Measurements from ENCODE around the gene CDC34.

Gene CDC34

GRCh38 chr19:497869-498510 is 33.6 kb upstream of the CDC34 start:
- DNase-seq (ENCODE audit: low read depth in 2 of 2), result no peak

DNA sequence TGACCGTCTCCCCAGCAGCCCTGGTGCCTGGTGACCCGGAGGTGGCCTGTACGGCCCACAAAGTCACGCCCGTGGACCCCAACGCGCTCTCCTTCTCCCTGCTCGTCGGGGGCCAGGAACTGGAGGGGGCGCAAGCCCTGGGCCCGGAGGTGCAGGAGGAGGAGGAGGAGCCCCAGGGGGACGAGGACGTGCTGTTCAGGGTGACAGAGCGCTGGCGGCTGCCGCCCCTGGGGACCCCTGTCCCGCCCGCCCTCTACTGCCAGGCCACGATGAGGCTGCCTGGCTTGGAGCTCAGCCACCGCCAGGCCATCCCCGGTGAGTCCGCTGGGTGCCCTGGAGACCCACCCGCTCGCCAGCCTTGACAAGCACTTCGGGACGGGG is 33.1 kb upstream of the CDC34 start:
- DNase-seq (ENCODE audit: low read depth in 2 of 2), result no peak

DNA sequence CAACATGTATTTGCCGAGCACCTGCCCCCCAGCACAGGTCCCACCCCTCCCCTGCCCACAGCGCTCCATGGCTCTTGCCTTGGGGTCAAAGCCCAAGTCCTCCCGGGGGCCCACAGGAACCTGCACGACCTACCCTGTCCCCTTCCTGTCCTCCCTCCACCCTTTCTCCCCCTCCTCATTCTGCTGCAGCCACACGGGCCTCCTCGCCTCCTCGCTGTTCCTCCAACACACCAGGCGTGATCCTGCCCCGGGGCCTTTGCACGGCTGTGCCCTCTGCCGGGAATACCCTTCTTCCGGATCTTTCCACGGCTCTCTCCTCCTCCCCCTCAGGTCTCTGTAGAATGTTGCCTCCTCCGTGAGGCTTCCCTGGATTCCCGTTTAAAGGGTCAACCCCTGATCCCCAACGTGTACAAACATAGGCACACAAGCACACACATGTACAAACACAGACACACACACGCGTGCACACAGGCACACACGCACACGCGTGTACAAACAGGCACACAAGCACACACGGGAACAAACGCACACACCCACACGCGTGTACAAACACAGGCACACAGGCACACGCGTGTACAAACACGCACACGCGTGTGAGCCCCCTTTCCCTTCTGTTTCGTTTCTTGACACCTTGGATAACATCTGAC is 32.5 kb upstream of the CDC34 start:
- DNase-seq (ENCODE audit: low read depth in 2 of 2), result no peak

DNA sequence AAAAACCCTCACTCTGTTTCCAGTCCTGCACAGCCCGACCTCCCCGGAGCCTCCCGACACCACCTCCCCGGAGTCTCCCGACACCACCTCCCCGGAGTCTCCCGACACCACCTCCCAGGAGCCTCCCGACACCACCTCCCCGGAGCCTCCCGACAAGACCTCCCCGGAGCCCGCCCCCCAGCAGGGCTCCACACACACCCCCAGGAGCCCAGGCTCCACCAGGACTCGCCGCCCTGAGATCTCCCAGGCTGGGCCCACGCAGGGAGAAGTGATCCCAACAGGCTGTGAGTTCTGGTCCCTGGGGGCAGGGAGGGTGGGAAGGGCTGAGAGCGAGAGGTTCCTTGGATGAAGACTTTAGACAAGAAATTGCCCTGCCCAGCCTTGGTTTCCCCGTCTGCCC is 29.9 kb upstream of the CDC34 start:
- DNase-seq (ENCODE audit: low read depth in 2 of 2), result no peak

- no peak for DNase-seq (ENCODE audit: low read depth in 2 of 2)
These were observed 26.9 kb upstream of the CDC34 start for GRCh38 chr19:504616-505015.

DNA sequence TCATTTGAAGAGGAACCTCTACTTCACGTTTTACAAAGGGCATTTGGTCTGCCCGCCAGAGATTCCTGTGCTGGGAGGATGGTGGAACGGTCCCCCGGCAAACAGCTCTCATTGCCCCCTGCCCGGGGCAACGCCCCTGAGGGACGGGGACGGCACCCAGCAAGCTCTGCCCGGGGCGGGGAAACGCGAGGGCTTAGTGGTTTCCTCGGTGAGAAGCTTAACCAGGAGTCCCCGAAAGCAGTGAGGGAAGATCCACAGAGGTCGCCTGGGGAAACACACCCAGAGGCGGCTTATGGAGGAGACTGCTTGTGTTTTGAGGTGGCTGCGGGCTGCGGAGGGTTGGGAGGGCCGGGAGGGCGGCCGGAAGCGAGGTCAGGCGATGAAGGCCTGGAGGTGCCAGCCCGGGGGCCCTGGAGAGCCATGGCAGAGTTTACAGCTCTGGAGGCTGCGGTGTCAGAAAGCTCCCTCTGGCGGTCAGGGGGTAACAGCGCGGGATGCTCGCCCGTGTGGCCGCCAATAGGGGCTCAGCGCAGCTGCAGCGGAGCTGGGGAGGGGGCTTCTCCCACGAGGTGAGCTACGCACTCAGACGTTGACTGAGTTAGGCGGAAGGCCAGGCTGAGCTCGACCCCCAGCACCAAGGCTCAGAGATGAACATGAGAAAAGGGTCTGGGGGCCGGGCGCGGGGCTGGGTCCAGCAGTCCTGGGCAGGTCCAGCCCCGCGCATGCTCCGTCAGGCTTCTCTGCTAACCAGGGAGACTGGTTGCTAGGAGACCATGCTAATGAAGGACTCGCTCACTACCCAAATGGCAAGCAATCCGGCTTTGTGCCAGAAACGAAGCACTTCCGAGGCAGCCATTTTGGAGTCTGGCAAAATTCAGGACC is 24.9 kb upstream of the CDC34 start:
- DNase-seq (ENCODE audit: low read depth in 2 of 2), result peak; percentile 89 to 90

GRCh38 chr19:507286-508203 is 24.0 kb upstream of the CDC34 start, which contains the start of gene TPGS1:
Gene TPGS1 (plus strand): TSS chr19:507497. CDS start chr19:507507, 10 bp downstream.
- peak; percentile 42 to 84 for DNase-seq (ENCODE audit: low read depth in 2 of 2)

- no peak for DNase-seq (ENCODE audit: low read depth in 2 of 2)
These were observed 23.1 kb upstream of the CDC34 start for GRCh38 chr19:508204-509150.

DNA sequence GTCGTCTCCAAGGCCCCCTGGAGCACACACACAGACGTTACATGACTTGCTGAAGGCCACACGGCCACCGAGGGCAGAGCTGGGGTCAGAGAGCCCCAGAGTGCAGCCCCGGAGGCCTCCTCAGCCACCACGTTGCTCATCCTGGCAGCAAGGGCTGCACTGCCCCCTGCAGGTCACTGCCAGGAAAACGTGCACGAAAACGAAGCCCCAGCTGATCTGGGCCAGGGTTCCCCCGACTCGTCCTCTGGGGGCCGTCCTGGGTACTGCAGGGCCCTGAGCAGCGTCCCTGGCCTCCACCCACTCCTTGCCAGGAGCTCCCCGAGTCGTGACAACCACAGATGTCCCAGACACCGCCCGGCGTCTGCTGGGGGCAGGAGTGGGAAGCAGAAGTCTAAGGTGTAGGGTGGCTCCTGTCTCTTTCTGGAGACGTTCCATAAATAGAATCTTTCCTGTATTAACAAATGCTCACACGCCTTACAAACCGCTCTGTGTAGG is 20.9 kb upstream of the CDC34 start:
- DNase-seq (ENCODE audit: low read depth in 2 of 2), result peak; percentile 84 to 85

- DNase-seq (ENCODE audit: low read depth in 2 of 2), result peak; percentile 74 to 80
These were observed 20.3 kb upstream of the CDC34 start for GRCh38 chr19:511101-511851.

DNA sequence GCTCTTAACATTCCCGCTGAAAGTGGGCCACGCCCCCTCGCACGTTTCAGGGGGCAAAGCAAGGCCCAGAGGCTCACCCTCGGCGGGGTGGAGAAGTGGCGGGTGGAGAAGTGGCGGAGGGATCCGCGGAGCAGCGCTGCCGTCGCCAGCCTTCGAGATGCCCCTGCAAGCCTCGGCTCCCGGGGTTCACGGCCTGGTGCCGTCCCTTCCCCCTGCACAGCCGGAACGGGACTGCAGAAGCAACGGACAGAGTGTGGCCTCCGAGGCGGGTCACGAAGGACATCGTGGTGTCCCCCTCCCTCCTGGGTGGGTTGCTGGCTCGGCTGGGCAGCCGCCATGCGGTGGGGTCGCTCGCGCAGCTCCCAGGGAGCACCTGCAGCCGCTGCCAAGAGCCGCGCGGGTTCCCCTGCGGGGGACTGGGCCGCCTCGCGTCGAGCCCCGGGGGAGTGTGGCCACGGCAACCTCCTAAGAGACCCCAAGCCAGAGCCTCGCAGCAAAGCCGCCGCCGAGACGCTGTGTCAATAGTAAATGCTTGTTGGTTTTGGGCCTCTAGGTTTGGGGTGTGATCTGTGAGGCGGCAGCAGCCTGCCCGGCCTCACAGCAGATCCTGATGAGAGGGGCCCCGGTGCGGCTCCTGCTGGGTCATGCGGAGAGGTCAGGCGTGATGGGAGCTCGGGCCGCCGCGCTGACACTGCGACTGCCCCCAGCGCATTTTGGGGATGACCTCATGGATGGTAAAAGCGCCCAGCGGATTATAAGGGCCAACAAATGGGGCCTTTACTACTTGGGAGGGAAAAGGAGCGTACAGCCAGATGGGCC is 18.8 kb upstream of the CDC34 start:
- DNase-seq (ENCODE audit: low read depth in 2 of 2), result no peak

DNA sequence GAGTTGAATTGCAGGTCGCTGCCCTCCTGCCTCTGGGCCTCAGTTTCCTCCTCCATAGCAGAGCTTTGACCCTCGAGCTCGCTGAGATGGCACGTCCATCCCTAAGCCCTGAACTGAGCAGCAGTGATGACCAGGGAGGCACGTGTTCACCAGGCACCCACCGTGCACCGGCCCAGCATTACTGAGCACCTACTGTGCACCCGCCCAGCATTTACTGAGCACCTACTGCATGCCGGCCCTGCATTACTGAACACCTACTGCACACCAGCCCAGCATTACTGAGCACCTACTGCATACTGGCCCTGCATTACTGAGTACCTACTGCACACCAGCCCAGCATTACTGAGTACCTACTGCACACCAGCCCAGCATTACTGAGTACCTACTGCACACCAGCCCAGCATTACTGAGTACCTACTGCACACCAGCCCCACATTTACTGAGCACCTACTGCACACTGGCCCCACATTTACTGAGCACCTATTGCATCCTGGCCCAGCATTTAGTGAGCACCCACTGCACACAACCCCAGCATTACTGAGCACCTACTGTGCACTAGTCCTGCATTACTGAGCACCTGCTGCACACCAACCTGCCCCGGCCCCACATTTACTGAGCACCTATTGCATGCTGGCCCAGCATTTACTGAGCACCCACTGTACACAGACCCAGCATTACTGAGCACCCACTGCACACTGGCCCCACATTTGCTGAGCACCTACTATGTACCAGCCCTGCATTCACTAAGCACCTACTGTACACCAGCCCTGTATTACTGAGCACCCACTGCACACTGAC is 18.0 kb upstream of the CDC34 start:
- DNase-seq (ENCODE audit: low read depth in 2 of 2), result no peak

- DNase-seq (ENCODE audit: low read depth in 2 of 2), result no peak
These were observed 17.3 kb upstream of the CDC34 start for GRCh38 chr19:514166-514663.

DNA sequence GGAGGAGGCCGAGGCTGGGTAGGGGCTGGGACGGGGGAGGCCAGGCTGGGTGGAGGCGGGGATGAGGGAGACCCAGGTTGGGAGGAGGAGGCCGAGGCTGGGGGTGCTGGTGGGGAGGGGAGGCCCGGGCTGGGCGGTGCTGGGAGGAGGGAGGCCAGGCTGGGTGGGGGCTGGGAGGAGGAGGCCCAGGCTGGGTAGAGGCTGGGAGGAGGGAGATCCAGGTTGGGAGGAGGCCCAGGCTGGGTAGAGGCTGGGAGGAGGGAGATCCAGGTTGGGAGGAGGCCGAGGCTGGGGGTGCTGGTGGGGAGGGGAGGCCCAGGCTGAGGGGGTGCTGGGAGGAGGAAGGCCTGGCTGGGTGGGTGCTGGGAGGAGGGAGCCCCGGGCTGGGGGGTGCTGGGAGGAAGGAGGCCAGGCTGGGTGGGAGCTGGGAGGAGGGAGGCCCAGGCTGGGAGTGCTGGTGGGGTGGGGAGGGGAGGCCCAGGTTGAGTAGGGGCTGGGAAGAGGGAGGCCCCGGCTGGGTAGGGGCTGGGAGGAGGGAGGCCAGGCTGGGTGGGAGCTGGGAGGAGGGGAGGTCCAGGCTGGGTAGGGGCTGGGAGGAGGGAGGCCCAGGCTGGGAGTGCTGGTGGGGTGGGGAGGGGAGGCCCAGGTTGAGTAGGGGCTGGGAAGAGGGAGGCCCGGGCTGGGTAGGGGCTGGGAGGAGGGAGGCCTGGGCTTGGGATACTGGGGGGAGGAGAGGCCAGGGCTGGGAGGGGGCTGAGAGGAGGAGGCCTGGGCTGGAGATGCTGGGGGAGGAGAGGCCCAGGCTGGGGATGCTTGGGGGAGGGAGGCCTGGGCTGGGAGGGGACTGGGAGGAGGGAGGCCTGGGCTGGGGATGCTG is 13.6 kb upstream of the CDC34 start:
- DNase-seq (ENCODE audit: low read depth in 2 of 2), result no peak

GRCh38 chr19:518598-519231 is 12.8 kb upstream of the CDC34 start:
- peak in 1 of 2 donors; percentile 60 for DNase-seq (ENCODE audit: low read depth in 2 of 2)

- no peak for DNase-seq (ENCODE audit: low read depth in 2 of 2)
These were observed 12.1 kb upstream of the CDC34 start for GRCh38 chr19:519449-519865.

Measured in stimulated activated CD8-positive, alpha-beta memory T cell treated with anti-CD3 and anti-CD28 coated beads, Interleukin-7, amount 100 ng/mL, for 4 hours (primary cell).